ENCODE data around the gene MKLN1. TPM values are rescaled to one million over a fixed set of nuclear protein-coding genes. Genes with fewer than 3 reads are reported as not detected.

MKLN1 gene
- total and polyA plus RNA-seq, 2 of the 13 experiments (the other 11 are each of a cell fraction or from before 2014, with no cell fraction given), result 33.6 to 43.5 TPM

GRCh38 chr7:131401194-131401593 is 73.5 kb downstream of the MKLN1 start:
- Histone ChIP-seq H3K79me2 (ENCODE audit: insufficient read depth, low read length) (peaks cover 6% of the 10 kb centered on the region), H3K9me3 (ENCODE audit: low read length) (0 out of 2 replicates have a peak, but pooled peaks cover 7% of the 10 kb centered on the region), H4K20me1 (ENCODE audit: insufficient read depth, low read length) (0 out of 2 replicates have a peak, but pooled peaks cover 2% of the 10 kb centered on the region), H3K36me3 (replicated peaks in 1 of 2; ENCODE audit: control insufficient read depth in 1 of 2, insufficient read depth in 2 of 2, low read length in 2 of 2) (peaks cover 6 to 28% of the 10 kb centered on the region in 2 experiments), H3K4me1 (ENCODE audit: insufficient read depth, low read length) (peaks cover 22% of the 10 kb centered on the region), H3K4me2 (ENCODE audit: low read depth, low read length) (no peak overlapping the region), H2AFZ (ENCODE audit: low read length) (no peak overlapping the region), H3K9ac (ENCODE audit: insufficient read depth, low read depth, low read length) (no peak overlapping the region), H3K27me3 (ENCODE audit: control insufficient read depth in 1 of 2, insufficient read depth in 2 of 2, low read length in 2 of 2) (no peaks in the 10 kb centered on the region), H3K4me3 (replicated peaks in 1 of 3; ENCODE audit: insufficient read depth in 1 of 3, low read depth in 2 of 3, low read length in 3 of 3) (no peak overlapping the region), H3K27ac (ENCODE audit: extremely low read length, insufficient read depth, low read length) (no peak overlapping the region)
- ATAC-seq (no peak), DNase-seq (ENCODE audit: low spot score) (no peak), FAIRE-seq (no peak)
- TF ChIP-seq ATF1 (CRISPR knock-in tag; IDR thresholded peaks at IDR 0.05) (0 out of 2 replicates have a peak, but pooled peaks have one; percentile 4), ZNF484 (CRISPR knock-in tag; IDR thresholded peaks at IDR 0.05; ENCODE audit: borderline replicate concordance, low read depth) (no peak), MYNN (CRISPR knock-in tag; IDR thresholded peaks at IDR 0.05; ENCODE audit: low read depth) (no peak)
- BruUV-seq (replicated peaks), result no TSS peak
- ChIA-PET CTCF (ENCODE audit: low intra/inter-chr PET ratio, low total read pairs) (no interaction called here), POLR2A (no interaction called here)
- in situ Hi-C loops (cut with HindIII; ENCODE audit: extremely low pct_ligation_motif_present, low pct_unique_long_range_greater_than_20kb), result no loop called here
- intact Hi-C loops (cut with micrococcal nuclease; ENCODE audit: unreplicated experiment), result no loop called here

GRCh38 chr7:131403322-131403721 is 75.6 kb downstream of the MKLN1 start:
- 97% methylated on average over 2 of the region's 2 CpGs for whole genome bisulfite sequencing (ENCODE audit: low lambda C conversion rate)
- in situ Hi-C loops (cut with HindIII; ENCODE audit: extremely low pct_ligation_motif_present, low pct_unique_long_range_greater_than_20kb) (no loop called here), intact Hi-C loops (cut with micrococcal nuclease; ENCODE audit: unreplicated experiment) (no loop called here)
- H3K4me1 ChIP-seq (ENCODE audit: insufficient read depth, low read length), result peaks cover 22% of the 10 kb centered on the region
- H3K79me2 ChIP-seq (ENCODE audit: insufficient read depth, low read length), result peaks cover 12% of the 10 kb centered on the region
- no peak for DNase-seq (ENCODE audit: low spot score)
- BruUV-seq (replicated peaks), result no TSS peak
- H3K9ac ChIP-seq (ENCODE audit: insufficient read depth, low read depth, low read length), result no peak overlapping the region
- no peak for ATAC-seq
- no peak overlapping the region for H3K4me3 ChIP-seq (replicated peaks in 1 of 3; ENCODE audit: insufficient read depth in 1 of 3, low read depth in 2 of 3, low read length in 3 of 3)
- no peak overlapping the region for H3K27ac ChIP-seq (ENCODE audit: extremely low read length, insufficient read depth, low read length)
- no peak overlapping the region for H3K4me2 ChIP-seq (ENCODE audit: low read depth, low read length)
- H2AFZ ChIP-seq (ENCODE audit: low read length), result no peak overlapping the region
- no peaks in the 10 kb centered on the region for H3K27me3 ChIP-seq (ENCODE audit: control insufficient read depth in 1 of 2, insufficient read depth in 2 of 2, low read length in 2 of 2)
- POLR2A ChIA-PET, result no interaction called here
- 0 out of 2 replicates have a peak, but pooled peaks cover 2% of the 10 kb centered on the region for H4K20me1 ChIP-seq (ENCODE audit: insufficient read depth, low read length)
- FAIRE-seq, result no peak
- peaks cover 6 to 20% of the 10 kb centered on the region in 2 experiments for H3K36me3 ChIP-seq (replicated peaks in 1 of 2; ENCODE audit: control insufficient read depth in 1 of 2, insufficient read depth in 2 of 2, low read length in 2 of 2)
- CTCF ChIA-PET (ENCODE audit: low intra/inter-chr PET ratio, low total read pairs), result no interaction called here
- 0 out of 2 replicates have a peak, but pooled peaks cover 7% of the 10 kb centered on the region for H3K9me3 ChIP-seq (ENCODE audit: low read length)
- TF ChIP-seq ZNF230 (CRISPR knock-in tag; IDR thresholded peaks at IDR 0.05) (no peak), ZNF878 (CRISPR knock-in tag; IDR thresholded peaks at IDR 0.05) (no peak), CTCF (CRISPR knock-in tag; IDR thresholded peaks at IDR 0.05) (no peak), ZFP36L2 (CRISPR knock-in tag; IDR thresholded peaks at IDR 0.05) (no peak), ZNF589 (CRISPR knock-in tag; conservative IDR thresholded peaks at IDR 0.05) (no peak), TRAFD1 (CRISPR knock-in tag; IDR thresholded peaks at IDR 0.05; ENCODE audit: borderline replicate concordance) (no peak), ZNF414 (CRISPR knock-in tag; IDR thresholded peaks at IDR 0.05) (no peak), ZBTB44 (CRISPR knock-in tag; IDR thresholded peaks at IDR 0.05) (no peak), KMT2A (CRISPR knock-in tag; IDR thresholded peaks at IDR 0.05) (no peak)

Measured in HepG2 (cell line).